Measurements from ENCODE around the gene CHMP6.

- TF ChIP-seq, protein P1, sequence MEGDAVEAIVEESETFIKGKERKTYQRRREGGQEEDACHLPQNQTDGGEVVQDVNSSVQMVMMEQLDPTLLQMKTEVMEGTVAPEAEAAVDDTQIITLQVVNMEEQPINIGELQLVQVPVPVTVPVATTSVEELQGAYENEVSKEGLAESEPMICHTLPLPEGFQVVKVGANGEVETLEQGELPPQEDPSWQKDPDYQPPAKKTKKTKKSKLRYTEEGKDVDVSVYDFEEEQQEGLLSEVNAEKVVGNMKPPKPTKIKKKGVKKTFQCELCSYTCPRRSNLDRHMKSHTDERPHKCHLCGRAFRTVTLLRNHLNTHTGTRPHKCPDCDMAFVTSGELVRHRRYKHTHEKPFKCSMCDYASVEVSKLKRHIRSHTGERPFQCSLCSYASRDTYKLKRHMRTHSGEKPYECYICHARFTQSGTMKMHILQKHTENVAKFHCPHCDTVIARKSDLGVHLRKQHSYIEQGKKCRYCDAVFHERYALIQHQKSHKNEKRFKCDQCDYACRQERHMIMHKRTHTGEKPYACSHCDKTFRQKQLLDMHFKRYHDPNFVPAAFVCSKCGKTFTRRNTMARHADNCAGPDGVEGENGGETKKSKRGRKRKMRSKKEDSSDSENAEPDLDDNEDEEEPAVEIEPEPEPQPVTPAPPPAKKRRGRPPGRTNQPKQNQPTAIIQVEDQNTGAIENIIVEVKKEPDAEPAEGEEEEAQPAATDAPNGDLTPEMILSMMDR (conservative IDR thresholded peaks at IDR 0.05; ENCODE audit: low read length), result no peak
- TF ChIP-seq EZH2phosphoT487 (IDR thresholded peaks at IDR 0.05; ENCODE audit: borderline replicate concordance), result no peak
Observed at GRCh38 chr17:80995131-80995530, 3.5 kb downstream of the CHMP6 start.
